BE2C (cell line): ENCODE measurements around the gene RPL32.
"Not testable (repeated sequence)": the region's sequence is repeated elsewhere in the genome, so short reads cannot be mapped to it uniquely, and the experiment has no call there.

Experiments used
- DNase-seq: peaks from one replicate; pipeline ENCODE4 v3.0.0-alpha.2; 2020
- H3K27me3 ChIP-seq: fragments of 250-450 bp; sonication (Bioruptor Pico); 2 replicates; pipeline ENCODE4 v1.5.1; 2020; ENCODE audit warnings: mild to moderate bottlenecking
- H3K36me3 ChIP-seq: fragments of 250-450 bp; sonication (Bioruptor Pico); 2 replicates; pipeline ENCODE4 v1.5.1; 2020; ENCODE audit warnings: mild to moderate bottlenecking
- H3K4me1 ChIP-seq: fragments of 250-450 bp; sonication (Bioruptor Pico); 2 replicates; pipeline ENCODE4 v1.5.1; 2020
- H3K4me3 ChIP-seq: 2 replicates; pipeline ENCODE4 v1.5.1; 2011; ENCODE audit warnings: low read depth, low read length
- H3K9me3 ChIP-seq: fragments of 250-450 bp; sonication (Bioruptor Pico); 2 replicates; pipeline ENCODE4 v1.5.1; 2020
- TF ChIP-seq, protein P1 (sequence below): IDR thresholded peaks from 2 replicates; pipeline ENCODE4 v1.5.1; 2012; ENCODE audit warnings: mild to moderate bottlenecking, low read depth, low read length

RPL32 gene

DNA sequence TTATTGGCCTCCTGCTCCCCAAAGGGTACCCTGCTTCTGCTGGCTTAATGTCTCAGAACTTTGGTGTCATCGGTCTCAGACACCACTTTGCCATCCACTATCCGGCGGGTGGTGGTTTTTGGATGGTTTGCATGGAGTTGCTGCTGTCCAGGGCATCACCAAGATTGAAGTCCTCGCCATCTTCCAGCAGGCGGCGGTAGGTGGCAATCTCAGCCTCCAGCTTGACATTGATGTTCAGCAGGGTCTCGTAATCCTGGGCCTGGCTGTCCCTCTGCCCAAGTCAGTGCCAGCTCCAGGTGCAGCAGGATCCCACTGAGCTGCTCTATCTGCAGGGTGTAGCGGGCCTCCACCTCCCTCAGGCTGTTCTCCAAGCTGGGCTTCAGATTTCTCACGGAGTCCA lies 54.0 kb downstream of the RPL32 start:
- H3K27me3 ChIP-seq, H3K4me3 ChIP-seq, H3K4me1 ChIP-seq, H3K9me3 ChIP-seq, H3K36me3 ChIP-seq: not testable (repeated sequence)
- TF ChIP-seq, protein P1, sequence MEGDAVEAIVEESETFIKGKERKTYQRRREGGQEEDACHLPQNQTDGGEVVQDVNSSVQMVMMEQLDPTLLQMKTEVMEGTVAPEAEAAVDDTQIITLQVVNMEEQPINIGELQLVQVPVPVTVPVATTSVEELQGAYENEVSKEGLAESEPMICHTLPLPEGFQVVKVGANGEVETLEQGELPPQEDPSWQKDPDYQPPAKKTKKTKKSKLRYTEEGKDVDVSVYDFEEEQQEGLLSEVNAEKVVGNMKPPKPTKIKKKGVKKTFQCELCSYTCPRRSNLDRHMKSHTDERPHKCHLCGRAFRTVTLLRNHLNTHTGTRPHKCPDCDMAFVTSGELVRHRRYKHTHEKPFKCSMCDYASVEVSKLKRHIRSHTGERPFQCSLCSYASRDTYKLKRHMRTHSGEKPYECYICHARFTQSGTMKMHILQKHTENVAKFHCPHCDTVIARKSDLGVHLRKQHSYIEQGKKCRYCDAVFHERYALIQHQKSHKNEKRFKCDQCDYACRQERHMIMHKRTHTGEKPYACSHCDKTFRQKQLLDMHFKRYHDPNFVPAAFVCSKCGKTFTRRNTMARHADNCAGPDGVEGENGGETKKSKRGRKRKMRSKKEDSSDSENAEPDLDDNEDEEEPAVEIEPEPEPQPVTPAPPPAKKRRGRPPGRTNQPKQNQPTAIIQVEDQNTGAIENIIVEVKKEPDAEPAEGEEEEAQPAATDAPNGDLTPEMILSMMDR: peak; percentile 43
- peak; percentile 58 for DNase-seq

- H3K27me3 ChIP-seq: no peaks in the 10 kb centered on the region
- H3K4me3 ChIP-seq: no peak overlapping the region
- no peaks in the 10 kb centered on the region for H3K36me3 ChIP-seq
- no peaks in the 10 kb centered on the region for H3K9me3 ChIP-seq
- DNase-seq: no peak
- no peaks in the 10 kb centered on the region for H3K4me1 ChIP-seq
- TF ChIP-seq, protein P1: no peak
Observed at GRCh38 chr3:12785096-12785495, 56.3 kb downstream of the RPL32 start.
